Activated T-helper 2 cell treated with anti-CD3 and anti-CD28 coated beads, Interferon-gamma antibody, Interleukin-2, Interleukin-4, amounts not matched to agents 10 μg/mL and 5 μg/mL and 100 μg/mL, durations not matched to agents 14 hours and 24 hours and 36 hours (primary cell): ENCODE measurements around the gene CEND1. TPM values are rescaled to one million over a fixed set of nuclear protein-coding genes. Genes with fewer than 3 reads are reported as not detected.
A peak's percentile ranks its signal among the peaks of the same experiment; 100 is the strongest.

ENCODE experiments used
- DNase-seq: peaks from one replicate; pipeline ENCODE4 v3.0.0; 2021; ENCODE audit warnings: low spot score
- H3K27ac Mint-ChIP-seq: one replicate; pipeline ENCODE4 v1.8.0; 2021; ENCODE audit warnings: mixed read lengths
- H3K27me3 Mint-ChIP-seq: one replicate; pipeline ENCODE4 v1.8.0; 2021; ENCODE audit warnings: low read depth, mixed read lengths
- H3K36me3 Mint-ChIP-seq: one replicate; pipeline ENCODE4 v1.8.0; 2021; ENCODE audit warnings: low read depth, mixed read lengths
- H3K4me1 Mint-ChIP-seq: one replicate; pipeline ENCODE4 v1.8.0; 2021; ENCODE audit warnings: low read depth, mixed read lengths
- H3K4me3 Mint-ChIP-seq: one replicate; pipeline ENCODE4 v1.8.0; 2021; ENCODE audit warnings: low read depth, mild to moderate bottlenecking, moderate library complexity, mixed read lengths
- H3K9me3 Mint-ChIP-seq: one replicate; pipeline ENCODE4 v1.8.0; 2021; ENCODE audit warnings: mixed read lengths
- intact Hi-C: fragments of 100-400 bp; cut with micrococcal nuclease; formaldehyde crosslinking; loops from one replicate; pipeline ENCODE4 v1.15.1; 2023
- total RNA-seq: library from RNA; stranded (reverse); gene quantifications from 2 replicates; pipeline ENCODE4 v1.2.3, GENCODE V29; 2022

The CEND1 gene
- total RNA-seq, 1 donor from 2014 or later: 2.2 TPM

DNA sequence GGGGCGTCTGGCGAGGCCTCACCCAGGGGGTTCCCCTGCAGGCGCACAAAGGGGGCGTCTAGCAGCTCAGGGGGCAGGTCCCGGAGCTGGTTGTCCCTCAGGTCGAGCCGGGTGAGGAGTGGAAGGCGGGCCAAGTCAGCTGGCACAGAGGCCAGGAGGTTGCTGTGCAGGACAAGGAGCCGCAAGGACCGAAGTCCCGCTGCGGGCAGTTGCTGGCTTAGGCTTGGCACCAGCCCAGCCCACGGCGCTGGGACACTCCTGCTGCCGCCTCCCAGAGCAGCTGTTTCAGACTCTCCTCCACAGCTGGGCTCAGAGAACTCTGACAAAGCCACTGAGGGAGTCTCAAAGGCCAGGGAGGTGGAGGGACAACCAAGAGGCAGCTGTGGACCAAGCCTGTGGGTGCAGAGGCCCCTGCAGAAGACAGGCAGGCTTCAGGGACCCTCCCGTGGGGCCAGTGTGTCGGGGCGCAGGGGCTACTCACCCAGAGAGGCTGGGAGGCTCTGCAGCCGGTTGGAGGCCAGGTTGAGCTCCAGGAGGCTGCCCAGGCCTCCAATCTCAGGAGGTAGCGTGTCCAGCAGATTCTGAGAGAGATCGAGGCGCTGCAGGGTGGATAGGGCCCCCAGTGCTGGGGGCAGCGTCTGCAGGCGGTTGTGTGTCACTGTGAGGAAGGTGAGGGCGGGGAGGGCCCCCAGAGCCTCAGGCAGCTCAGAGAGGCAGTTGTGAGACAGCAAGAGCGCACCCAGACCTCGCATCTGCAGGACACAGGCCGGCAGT lies 13.0 kb upstream of the CEND1 start:
- H3K4me3 Mint-ChIP-seq: peak overlapping the region; percentile 79
- intact Hi-C loops: no loop called here
- no peaks in the 10 kb centered on the region for H3K27me3 Mint-ChIP-seq
- no peaks in the 10 kb centered on the region for H3K9me3 Mint-ChIP-seq
- no peak overlapping the region for H3K27ac Mint-ChIP-seq
- peaks cover 6% of the 10 kb centered on the region for H3K36me3 Mint-ChIP-seq
- DNase-seq: no peak
- peaks cover 2% of the 10 kb centered on the region for H3K4me1 Mint-ChIP-seq

DNA sequence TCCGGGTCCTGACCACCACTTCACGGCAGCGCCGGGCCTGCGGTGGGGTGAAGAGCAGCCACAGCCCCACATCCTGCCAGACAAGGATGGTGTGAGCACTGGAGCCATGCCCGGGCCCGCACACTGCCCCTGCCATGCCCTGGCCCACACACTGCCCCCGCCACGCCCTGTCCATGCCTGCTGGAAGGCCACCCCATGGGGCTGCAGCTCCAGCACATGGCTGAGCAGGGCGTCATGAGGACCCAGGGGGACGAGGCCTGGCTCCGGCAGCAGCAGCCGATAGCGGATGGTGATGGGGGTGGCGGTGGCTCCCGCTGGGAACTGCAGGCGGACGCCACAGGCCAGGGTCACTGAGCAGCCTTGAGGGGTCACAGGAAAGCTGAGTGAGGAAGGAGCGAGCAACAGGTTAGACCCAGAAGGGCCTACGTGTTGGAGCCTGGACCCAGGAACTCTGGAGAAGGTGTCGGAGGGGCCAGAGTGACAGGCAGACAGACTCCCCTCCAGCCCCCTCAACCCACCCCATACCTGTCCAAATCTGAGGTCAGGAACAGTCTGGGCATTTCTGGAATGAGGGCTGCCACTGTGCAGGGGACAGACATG lies 12.2 kb upstream of the CEND1 start:
- Mint-ChIP-seq H3K27me3 (no peaks in the 10 kb centered on the region), H3K9me3 (no peaks in the 10 kb centered on the region), H3K27ac (no peak overlapping the region), H3K4me3 (no peak overlapping the region), H3K4me1 (no peaks in the 10 kb centered on the region), H3K36me3 (peaks cover 4% of the 10 kb centered on the region)
- no peak for DNase-seq
- intact Hi-C loops: no loop called here

DNA sequence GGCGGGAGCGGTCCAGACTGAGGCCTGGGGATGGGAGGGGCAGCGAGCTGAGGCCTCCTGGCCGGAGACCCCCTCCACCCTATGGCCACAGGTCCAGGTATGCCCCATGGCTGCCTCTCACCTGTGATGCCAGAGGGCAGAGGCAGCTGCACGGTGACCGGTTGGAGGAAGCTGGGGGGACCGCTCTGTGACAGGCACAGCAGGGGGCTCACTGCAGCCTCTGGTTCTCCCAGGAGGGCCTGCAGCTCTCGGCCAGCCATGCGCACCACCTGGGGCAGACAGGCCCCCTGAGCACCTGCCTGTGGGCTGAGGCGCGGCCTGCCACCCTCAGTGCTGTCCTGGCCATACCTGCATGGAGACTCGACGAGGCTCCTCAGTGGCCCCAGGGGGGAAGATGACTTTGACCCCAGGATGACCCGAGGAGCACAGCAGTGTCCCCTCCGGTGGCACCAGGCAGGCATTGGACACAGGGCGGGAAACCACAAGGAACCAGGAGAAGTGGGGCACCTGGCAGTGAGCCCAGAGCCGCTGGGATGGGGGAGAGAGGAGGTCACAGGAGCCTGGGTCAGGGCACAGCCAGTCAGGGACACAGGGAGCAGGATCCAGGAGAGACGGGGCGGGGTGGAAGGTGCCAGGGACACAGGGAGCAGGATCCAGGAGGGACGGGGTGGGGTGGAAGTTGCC lies 11.3 kb upstream of the CEND1 start:
- peaks cover 4% of the 10 kb centered on the region for H3K36me3 Mint-ChIP-seq
- no peak overlapping the region for H3K27ac Mint-ChIP-seq
- intact Hi-C loops: no loop called here
- no peak for DNase-seq
- peak overlapping the region; percentile 0 for H3K4me3 Mint-ChIP-seq
- peaks cover 5% of the 10 kb centered on the region for H3K4me1 Mint-ChIP-seq
- no peaks in the 10 kb centered on the region for H3K27me3 Mint-ChIP-seq
- H3K9me3 Mint-ChIP-seq: no peaks in the 10 kb centered on the region

DNA sequence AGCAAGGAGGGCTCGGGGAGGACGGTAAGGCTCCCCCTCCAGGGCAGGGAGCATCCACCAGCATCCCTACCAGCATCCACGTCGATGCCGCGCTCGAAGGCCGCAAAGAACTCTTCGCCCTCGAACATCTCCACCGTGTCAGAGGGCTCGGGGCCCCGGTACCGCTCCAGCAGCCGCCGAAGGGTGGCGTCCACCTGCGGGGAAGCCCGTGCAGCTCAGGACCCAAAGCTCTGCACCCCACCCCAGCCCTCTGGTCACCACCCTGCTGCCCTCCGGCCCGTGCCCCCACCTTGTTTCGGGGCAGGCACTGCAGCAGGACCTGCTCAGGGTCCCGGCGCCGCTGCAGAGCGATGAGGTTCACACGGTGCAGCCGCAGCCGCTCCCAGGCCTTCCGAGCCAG lies 10.6 kb upstream of the CEND1 start:
- H3K4me3 Mint-ChIP-seq: no peak overlapping the region
- no peak for DNase-seq
- no peak overlapping the region for H3K27ac Mint-ChIP-seq
- intact Hi-C loops: no loop called here
- no peaks in the 10 kb centered on the region for H3K9me3 Mint-ChIP-seq
- H3K4me1 Mint-ChIP-seq: peaks cover 5% of the 10 kb centered on the region
- H3K36me3 Mint-ChIP-seq: peaks cover 4% of the 10 kb centered on the region
- no peaks in the 10 kb centered on the region for H3K27me3 Mint-ChIP-seq

GRCh38 chr11:799641-800316 lies 9.9 kb upstream of the CEND1 start:
- peaks cover 6% of the 10 kb centered on the region for H3K4me1 Mint-ChIP-seq
- intact Hi-C loops: no loop called here
- no peaks in the 10 kb centered on the region for H3K9me3 Mint-ChIP-seq
- DNase-seq: no peak
- H3K27me3 Mint-ChIP-seq: no peaks in the 10 kb centered on the region
- H3K27ac Mint-ChIP-seq: no peak overlapping the region
- peaks cover 4% of the 10 kb centered on the region for H3K36me3 Mint-ChIP-seq
- H3K4me3 Mint-ChIP-seq: no peak overlapping the region

DNA sequence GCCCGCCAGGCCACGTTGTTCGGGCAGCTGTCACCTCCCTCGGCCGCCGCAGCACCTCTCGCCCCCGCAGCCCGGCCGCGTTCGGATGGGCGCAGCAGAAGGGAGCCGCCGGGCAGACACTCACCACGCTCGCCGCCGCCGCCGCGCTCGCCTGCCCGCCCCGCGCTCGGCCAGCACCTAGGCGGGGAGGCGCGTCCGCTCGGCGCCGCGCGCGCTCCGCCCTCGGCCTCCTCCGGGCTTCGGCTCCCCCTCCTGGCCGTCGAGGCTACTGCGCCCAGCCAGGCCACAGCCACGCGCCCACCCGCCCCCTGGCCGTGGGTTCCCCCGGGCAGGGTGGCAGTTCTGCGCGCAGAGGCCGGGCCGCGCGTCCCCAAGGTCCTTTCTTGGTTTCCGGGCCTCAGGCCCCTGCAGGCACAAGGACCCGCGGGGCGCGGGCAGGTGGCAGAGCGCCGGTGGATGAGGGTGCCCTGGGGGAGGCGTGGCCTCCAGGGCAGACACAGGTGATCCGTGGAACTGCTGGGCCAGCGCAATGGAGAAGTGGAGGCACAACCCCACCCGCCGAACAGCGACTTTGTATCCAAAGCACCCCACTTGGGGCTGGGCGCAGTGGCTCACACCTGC lies 8.3 kb upstream of the CEND1 start, which contains the start of gene SLC25A22:
SLC25A22 (minus strand) TSS at position 189 of the 621 bp plus-strand sequence. CDS start 3,275 bp downstream, outside the sequence.
- Mint-ChIP-seq H3K4me1 (peaks cover 7% of the 10 kb centered on the region), H3K36me3 (peaks cover 8% of the 10 kb centered on the region), H3K4me3 (peak within 1 kb of the TSS; percentile 90), H3K27me3 (no peaks in the 10 kb centered on the region), H3K9me3 (no peaks in the 10 kb centered on the region), H3K27ac (peak within 1 kb of the TSS; percentile 66)
- DNase-seq: peak; percentile 82
- intact Hi-C loops: no loop called here

DNA sequence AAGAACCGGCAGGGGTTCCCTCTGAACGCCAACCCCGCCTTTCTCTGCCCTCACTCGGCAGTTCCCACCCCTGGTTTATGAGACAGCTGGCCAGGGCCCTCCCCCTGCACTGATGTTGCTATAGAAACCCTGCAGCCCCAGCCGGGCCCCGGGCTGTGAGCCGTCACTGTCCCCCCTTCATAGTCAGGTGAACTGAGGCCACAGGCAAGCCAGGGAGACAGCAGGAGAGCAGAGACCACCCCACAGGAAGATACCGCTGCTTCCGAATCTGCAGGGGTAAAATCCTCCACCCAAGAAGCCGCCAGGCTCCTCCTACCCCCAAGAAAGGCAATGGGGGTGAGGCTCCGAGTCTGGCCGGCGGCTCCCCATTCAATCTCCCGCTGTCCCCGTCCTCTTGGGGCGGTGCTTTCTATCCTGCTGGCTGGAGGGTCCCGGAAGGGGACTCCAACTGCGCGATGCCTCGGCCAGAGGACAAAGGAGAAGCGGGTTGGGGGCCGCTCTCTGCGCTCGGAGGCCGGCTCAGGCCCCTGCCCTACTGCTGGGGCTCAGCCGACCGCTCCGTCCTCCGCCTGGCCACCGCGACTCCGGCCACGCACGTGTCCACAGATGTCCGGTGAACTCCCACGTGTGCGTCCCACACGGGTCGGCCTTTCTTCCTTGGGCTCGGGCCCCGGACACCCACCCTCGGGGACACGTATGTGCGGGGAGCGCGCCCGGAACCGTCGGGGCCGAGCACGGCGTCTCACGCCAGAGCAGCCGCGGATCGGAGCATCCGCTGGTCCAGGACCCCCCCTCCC lies 7.6 kb upstream of the CEND1 start:
- DNase-seq: peak; percentile 70
- no peaks in the 10 kb centered on the region for H3K27me3 Mint-ChIP-seq
- peak overlapping the region; percentile 90 for H3K4me3 Mint-ChIP-seq
- H3K27ac Mint-ChIP-seq: peak overlapping the region; percentile 66
- intact Hi-C loops: loop anchor here (1.0 to 2.0 kb wide), 3 partner anchors 8 to 51 kb away; partner anchors contain the start of genes PIDD1, RPLP2 and TALDO1
- H3K9me3 Mint-ChIP-seq: no peaks in the 10 kb centered on the region
- peaks cover 7% of the 10 kb centered on the region for H3K4me1 Mint-ChIP-seq
- peaks cover 11% of the 10 kb centered on the region for H3K36me3 Mint-ChIP-seq

- peaks cover 14% of the 10 kb centered on the region for H3K36me3 Mint-ChIP-seq
- intact Hi-C loops: loop anchor here (1.0 to 2.0 kb wide), 4 partner anchors 9 to 50 kb away; partner anchors contain the start of genes GATD1, PIDD1, RPLP2 and TALDO1
- H3K4me1 Mint-ChIP-seq: peaks cover 7% of the 10 kb centered on the region
- DNase-seq: no peak
- no peaks in the 10 kb centered on the region for H3K9me3 Mint-ChIP-seq
- no peaks in the 10 kb centered on the region for H3K27me3 Mint-ChIP-seq
- H3K27ac Mint-ChIP-seq: peak overlapping the region; percentile 66
- H3K4me3 Mint-ChIP-seq: peak overlapping the region; percentile 90
Observed at GRCh38 chr11:796565-797295, 6.8 kb upstream of the CEND1 start.

- H3K4me3 Mint-ChIP-seq: peak overlapping the region; percentile 90
- H3K27ac Mint-ChIP-seq: peak overlapping the region; percentile 66
- no peaks in the 10 kb centered on the region for H3K9me3 Mint-ChIP-seq
- no peaks in the 10 kb centered on the region for H3K27me3 Mint-ChIP-seq
- peaks cover 18% of the 10 kb centered on the region for H3K36me3 Mint-ChIP-seq
- H3K4me1 Mint-ChIP-seq: peaks cover 7% of the 10 kb centered on the region
- peak; percentile 77 for DNase-seq
- intact Hi-C loops: loop anchor here (1.0 to 2.0 kb wide), 2 partner anchors 19 to 49 kb away; partner anchors contain the start of genes GATD1 and TALDO1
Observed at GRCh38 chr11:795634-796564, 6.0 kb upstream of the CEND1 start.

DNA sequence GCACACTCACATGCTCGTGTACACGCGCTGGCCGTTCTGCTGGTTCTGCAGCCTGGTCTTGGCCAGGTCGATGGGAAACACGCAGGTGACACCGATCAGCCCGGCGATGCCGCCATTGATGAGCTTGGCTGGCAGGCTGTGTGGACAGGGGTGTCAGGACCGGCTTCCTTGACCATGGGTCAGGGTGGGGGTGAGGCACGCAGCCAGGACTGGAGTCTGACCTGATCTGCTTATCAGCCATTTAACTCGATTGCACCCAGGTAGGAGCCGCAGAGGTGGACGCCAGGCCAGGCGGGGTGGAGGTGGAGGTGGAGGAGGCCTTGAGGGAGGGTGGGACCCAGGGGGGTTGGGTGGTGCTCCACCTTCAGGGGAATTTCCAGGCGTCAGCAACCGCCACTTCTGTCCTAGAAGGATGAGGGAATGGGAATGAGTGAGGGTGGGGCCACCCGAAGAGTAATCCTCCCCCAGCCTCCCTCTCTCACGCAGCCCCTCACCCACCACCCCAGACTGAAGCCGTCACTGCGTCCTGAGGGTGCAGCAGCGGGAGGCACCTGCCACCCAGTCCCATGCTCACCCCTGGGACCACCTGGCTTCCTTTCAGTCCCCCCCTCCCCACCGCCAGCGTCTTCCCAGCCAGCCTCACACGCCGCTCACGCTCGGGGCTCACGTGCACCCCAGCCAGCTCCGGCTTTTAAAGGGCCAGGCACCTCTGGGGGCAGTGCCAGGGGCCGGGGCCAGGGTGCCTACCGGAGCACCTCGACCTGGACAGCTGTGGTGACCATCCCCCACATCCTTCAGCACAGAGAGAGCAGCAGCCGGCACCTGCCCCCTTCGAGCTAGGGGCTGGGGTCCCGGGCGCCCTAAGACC lies 5.1 kb upstream of the CEND1 start:
- no peak for DNase-seq
- intact Hi-C loops: no loop called here
- Mint-ChIP-seq H3K27ac (no peak overlapping the region), H3K4me3 (peak overlapping the region; percentile 51), H3K9me3 (no peaks in the 10 kb centered on the region), H3K36me3 (peaks cover 14% of the 10 kb centered on the region), H3K4me1 (peaks cover 7% of the 10 kb centered on the region), H3K27me3 (no peaks in the 10 kb centered on the region)
